ENCODE results near the gene DDX51. TPM values are rescaled to one million over a fixed set of nuclear protein-coding genes. Genes with fewer than 3 reads are reported as not detected.

DDX51 gene
- total and polyA plus RNA-seq, 2 experiments from 2014 or later: 6.8 to 16.1 TPM

DNA sequence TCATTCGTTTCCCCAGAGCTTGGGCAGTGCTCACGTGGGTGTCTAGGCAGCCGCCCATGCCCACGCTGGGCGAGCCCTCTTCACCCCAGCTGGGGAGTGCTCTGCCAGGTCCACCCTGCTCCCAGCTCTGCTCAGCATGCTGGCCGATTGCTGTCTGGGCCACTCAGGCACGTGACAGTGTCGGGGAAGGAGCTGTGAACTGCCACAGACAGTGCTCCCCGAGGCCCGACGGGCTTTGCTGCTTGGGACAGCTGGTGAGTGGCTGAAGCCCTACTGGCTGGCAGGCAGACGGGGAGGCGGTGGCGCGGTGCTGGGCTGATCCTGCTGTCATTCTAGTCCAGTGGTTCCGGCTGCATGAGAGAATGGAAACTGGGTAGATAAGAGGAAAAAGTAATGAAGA lies 15.9 kb upstream of the DDX51 start:
- no peak for DNase-seq (ENCODE audit: low spot score)
- no peaks in the 10 kb centered on the region for H3K79me2 ChIP-seq
- TF ChIP-seq EZH2 (IDR thresholded peaks at IDR 0.05; ENCODE audit: borderline replicate concordance) (no peak), EZH2phosphoT487 (IDR thresholded peaks at IDR 0.05; ENCODE audit: low read depth, severe bottlenecking, unreplicated experiment) (no peak)
- TF ChIP-seq, protein P1, sequence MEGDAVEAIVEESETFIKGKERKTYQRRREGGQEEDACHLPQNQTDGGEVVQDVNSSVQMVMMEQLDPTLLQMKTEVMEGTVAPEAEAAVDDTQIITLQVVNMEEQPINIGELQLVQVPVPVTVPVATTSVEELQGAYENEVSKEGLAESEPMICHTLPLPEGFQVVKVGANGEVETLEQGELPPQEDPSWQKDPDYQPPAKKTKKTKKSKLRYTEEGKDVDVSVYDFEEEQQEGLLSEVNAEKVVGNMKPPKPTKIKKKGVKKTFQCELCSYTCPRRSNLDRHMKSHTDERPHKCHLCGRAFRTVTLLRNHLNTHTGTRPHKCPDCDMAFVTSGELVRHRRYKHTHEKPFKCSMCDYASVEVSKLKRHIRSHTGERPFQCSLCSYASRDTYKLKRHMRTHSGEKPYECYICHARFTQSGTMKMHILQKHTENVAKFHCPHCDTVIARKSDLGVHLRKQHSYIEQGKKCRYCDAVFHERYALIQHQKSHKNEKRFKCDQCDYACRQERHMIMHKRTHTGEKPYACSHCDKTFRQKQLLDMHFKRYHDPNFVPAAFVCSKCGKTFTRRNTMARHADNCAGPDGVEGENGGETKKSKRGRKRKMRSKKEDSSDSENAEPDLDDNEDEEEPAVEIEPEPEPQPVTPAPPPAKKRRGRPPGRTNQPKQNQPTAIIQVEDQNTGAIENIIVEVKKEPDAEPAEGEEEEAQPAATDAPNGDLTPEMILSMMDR (IDR thresholded peaks at IDR 0.05; ENCODE audit: poor library complexity): no peak
- no peak overlapping the region for H3K4me2 ChIP-seq
- H3K9me3 ChIP-seq (ENCODE audit: low read depth): no peaks in the 10 kb centered on the region
- H4K20me1 ChIP-seq (ENCODE audit: insufficient read depth, poor library complexity, severe bottlenecking): no peaks in the 10 kb centered on the region
- H3K4me1 ChIP-seq (ENCODE audit: insufficient read depth): no peaks in the 10 kb centered on the region
- no peaks in the 10 kb centered on the region for H3K36me3 ChIP-seq (replicated peaks; ENCODE audit: insufficient read depth, low read depth)
- no peaks in the 10 kb centered on the region for H3K9me2 ChIP-seq (replicated peaks; ENCODE audit: insufficient read depth)
- H3K27ac ChIP-seq: no peak overlapping the region
- 88% methylated on average over 16 of the region's 16 CpGs for WGBS (ENCODE audit: low lambda C conversion rate, missing lambda C conversion rate)
- no peak overlapping the region for H3K4me3 ChIP-seq
- no peak overlapping the region for H2AFZ ChIP-seq
- H3K27me3 ChIP-seq: peaks cover 5% of the 10 kb centered on the region

GRCh38 chr12:132159555-132160003 lies 15.5 kb upstream of the DDX51 start:
- Histone ChIP-seq H3K9me2 (replicated peaks; ENCODE audit: insufficient read depth) (no peaks in the 10 kb centered on the region), H2AFZ (no peak overlapping the region), H3K4me1 (ENCODE audit: insufficient read depth) (no peaks in the 10 kb centered on the region), H3K27me3 (peaks cover 5% of the 10 kb centered on the region), H3K4me3 (no peak overlapping the region), H4K20me1 (ENCODE audit: insufficient read depth, poor library complexity, severe bottlenecking) (no peaks in the 10 kb centered on the region), H3K36me3 (replicated peaks; ENCODE audit: insufficient read depth, low read depth) (no peaks in the 10 kb centered on the region), H3K9me3 (ENCODE audit: low read depth) (no peaks in the 10 kb centered on the region), H3K27ac (no peak overlapping the region), H3K79me2 (no peaks in the 10 kb centered on the region), H3K4me2 (no peak overlapping the region)
- TF ChIP-seq, protein P1 (IDR thresholded peaks at IDR 0.05; ENCODE audit: poor library complexity): no peak
- TF ChIP-seq EZH2 (IDR thresholded peaks at IDR 0.05; ENCODE audit: borderline replicate concordance): no peak
- no peak for TF ChIP-seq EZH2phosphoT487 (IDR thresholded peaks at IDR 0.05; ENCODE audit: low read depth, severe bottlenecking, unreplicated experiment)
- no peak for DNase-seq (ENCODE audit: low spot score)
- WGBS (ENCODE audit: low lambda C conversion rate, missing lambda C conversion rate): 91% methylated on average over 9 of the region's 14 CpGs

- Histone ChIP-seq H3K79me2 (no peaks in the 10 kb centered on the region), H3K4me1 (ENCODE audit: insufficient read depth) (no peaks in the 10 kb centered on the region), H3K27ac (no peak overlapping the region), H3K4me2 (no peak overlapping the region), H3K9me2 (replicated peaks; ENCODE audit: insufficient read depth) (no peaks in the 10 kb centered on the region), H3K36me3 (replicated peaks; ENCODE audit: insufficient read depth, low read depth) (no peaks in the 10 kb centered on the region), H3K9me3 (ENCODE audit: low read depth) (no peaks in the 10 kb centered on the region), H3K4me3 (no peak overlapping the region), H4K20me1 (ENCODE audit: insufficient read depth, poor library complexity, severe bottlenecking) (no peaks in the 10 kb centered on the region), H3K27me3 (peaks cover 5% of the 10 kb centered on the region), H2AFZ (no peak overlapping the region)
- TF ChIP-seq EZH2phosphoT487 (IDR thresholded peaks at IDR 0.05; ENCODE audit: low read depth, severe bottlenecking, unreplicated experiment) (no peak), EZH2 (IDR thresholded peaks at IDR 0.05; ENCODE audit: borderline replicate concordance) (no peak)
- TF ChIP-seq, protein P1 (IDR thresholded peaks at IDR 0.05; ENCODE audit: poor library complexity): no peak
- 93% methylated on average over 34 of the region's 37 CpGs for WGBS (ENCODE audit: low lambda C conversion rate, missing lambda C conversion rate)
- no peak for DNase-seq (ENCODE audit: low spot score)
These were observed 14.8 kb upstream of the DDX51 start for GRCh38 chr12:132158677-132159554.

Data from hepatocyte (in vitro differentiated cells).